Measurements from ENCODE around the gene DPP9. TPM values are rescaled to one million over a fixed set of nuclear protein-coding genes. Genes with fewer than 3 reads are reported as not detected.
A peak's percentile ranks its signal among the peaks of the same experiment; 100 is the strongest.

Gene DPP9
- total and polyA plus RNA-seq, 2 of the 13 experiments (the other 11 are each of a cell fraction or from before 2014, with no cell fraction given): 8.4 to 25.8 TPM

GRCh38 chr19:4669723-4670480, 53.7 kb downstream of the DPP9 start, which contains the start of gene MYDGF (continued):
- no peak for TF ChIP-seq THRA (CRISPR knock-in tag; IDR thresholded peaks at IDR 0.05; ENCODE audit: borderline replicate concordance)
- TF ChIP-seq ZSCAN5A (CRISPR knock-in tag; IDR thresholded peaks at IDR 0.05; ENCODE audit: borderline replicate concordance): no peak
- TF ChIP-seq ZNF670 (CRISPR knock-in tag; IDR thresholded peaks at IDR 0.05; ENCODE audit: borderline replicate concordance): 0 out of 2 replicates have a peak, but pooled peaks have one; percentile 45
- no peak for TF ChIP-seq RNF2 (conservative IDR thresholded peaks at IDR 0.05; ENCODE audit: low read depth)
- TF ChIP-seq CCDC6 (CRISPR knock-in tag; IDR thresholded peaks at IDR 0.05): no peak
- TF ChIP-seq NKX3-1 (CRISPR knock-in tag; IDR thresholded peaks at IDR 0.05): no peak; the same call in 1 of the 2 replicates
- 0 out of 2 replicates have a peak, but pooled peaks have one; percentile 43 for TF ChIP-seq SNAPC4 (CRISPR knock-in tag; IDR thresholded peaks at IDR 0.05)
- TF ChIP-seq FOXK1 (CRISPR knock-in tag; IDR thresholded peaks at IDR 0.05; ENCODE audit: borderline replicate concordance, low read depth): 0 out of 2 replicates have a peak, but pooled peaks have one; percentile 29
- TF ChIP-seq ZHX1 (CRISPR knock-in tag; IDR thresholded peaks at IDR 0.05; ENCODE audit: low read depth): peak; percentile 70
- no peak for TF ChIP-seq TCF12 (IDR thresholded peaks at IDR 0.05)
- TF ChIP-seq TCF12 (CRISPR knock-in tag; IDR thresholded peaks at IDR 0.05): 0 out of 2 replicates have a peak, but pooled peaks have one; percentile 27
- no peak for TF ChIP-seq FIP1L1 (IDR thresholded peaks at IDR 0.05; ENCODE audit: borderline replicate concordance, insufficient read depth, low read depth, low read length)
- peak; percentile 65; the same call in 1 of the 2 replicates for TF ChIP-seq MLX (CRISPR knock-in tag; IDR thresholded peaks at IDR 0.05)
- TF ChIP-seq PLRG1 (conservative IDR thresholded peaks at IDR 0.05): no peak
- TF ChIP-seq BATF2 (CRISPR knock-in tag; IDR thresholded peaks at IDR 0.05): no peak; the same call in 1 of the 2 replicates
- 0 out of 2 replicates have a peak, but pooled peaks have one; percentile 38 for TF ChIP-seq NFE2L1 (CRISPR knock-in tag; IDR thresholded peaks at IDR 0.05; ENCODE audit: borderline replicate concordance)
